H7 (cell line): ENCODE results near the gene PDP2. TPM values are rescaled to one million over a fixed set of nuclear protein-coding genes. Genes with fewer than 3 reads are reported as not detected.
A peak's percentile ranks its signal among the peaks of the same experiment; 100 is the strongest.
"Not testable (repeated sequence)": the region's sequence is repeated elsewhere in the genome, so short reads cannot be mapped to it uniquely, and the experiment has no call there.

Source experiments
- DNase-seq: peaks from one replicate; pipeline ENCODE4 v3.0.0; 2012
- H3K27me3 ChIP-seq: 2 replicates; pipeline ENCODE4 v1.6.0; 2011; ENCODE audit warnings: mild to moderate bottlenecking, low read length; ENCODE audit not compliant: control insufficient read depth, insufficient read depth
- H3K36me3 ChIP-seq: replicated peaks from 2 replicates; pipeline ENCODE4 v1.5.1; 2011; ENCODE audit warnings: low read length; ENCODE audit not compliant: control insufficient read depth, insufficient read depth
- H3K4me3 ChIP-seq: 2 replicates; pipeline ENCODE4 v1.5.1; 2011; ENCODE audit warnings: low read depth, mild to moderate bottlenecking, control low read depth, low read length, moderate library complexity; ENCODE audit not compliant: insufficient read depth
- total RNA-seq: library from RNA; depleted of rRNA; stranded (reverse); fragments of >200 nt; shearing (Covaris generic); gene quantifications from 2 replicates; pipeline ENCODE4 v1.2.3, GENCODE V29; 2014

PDP2 gene
- total RNA-seq, 1 experiment from 2014 or later: 10.5 TPM

DNA sequence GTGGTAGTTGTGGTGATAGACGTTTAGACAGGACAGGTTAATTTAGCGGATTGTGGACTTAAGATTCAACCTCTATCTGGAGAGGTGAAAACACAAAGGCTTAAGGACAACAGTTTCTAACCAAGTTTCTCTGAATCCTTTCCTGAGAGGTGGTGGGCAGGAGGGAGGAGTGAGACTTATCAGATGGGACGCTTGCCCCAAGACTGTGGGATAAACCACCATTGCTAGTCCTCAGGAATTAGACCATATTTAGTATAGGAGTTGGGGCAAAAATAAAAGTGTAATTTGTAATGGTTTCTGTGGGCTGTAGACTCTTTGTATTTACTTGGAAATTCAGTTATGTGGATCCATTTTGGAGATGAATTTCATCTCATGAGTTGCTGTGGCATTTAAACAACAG, 6.6 kb downstream of the PDP2 start:
- no peaks in the 10 kb centered on the region for H3K27me3 ChIP-seq
- H3K4me3 ChIP-seq: no peak overlapping the region
- peaks cover 22% of the 10 kb centered on the region for H3K36me3 ChIP-seq
- DNase-seq: no peak

DNA sequence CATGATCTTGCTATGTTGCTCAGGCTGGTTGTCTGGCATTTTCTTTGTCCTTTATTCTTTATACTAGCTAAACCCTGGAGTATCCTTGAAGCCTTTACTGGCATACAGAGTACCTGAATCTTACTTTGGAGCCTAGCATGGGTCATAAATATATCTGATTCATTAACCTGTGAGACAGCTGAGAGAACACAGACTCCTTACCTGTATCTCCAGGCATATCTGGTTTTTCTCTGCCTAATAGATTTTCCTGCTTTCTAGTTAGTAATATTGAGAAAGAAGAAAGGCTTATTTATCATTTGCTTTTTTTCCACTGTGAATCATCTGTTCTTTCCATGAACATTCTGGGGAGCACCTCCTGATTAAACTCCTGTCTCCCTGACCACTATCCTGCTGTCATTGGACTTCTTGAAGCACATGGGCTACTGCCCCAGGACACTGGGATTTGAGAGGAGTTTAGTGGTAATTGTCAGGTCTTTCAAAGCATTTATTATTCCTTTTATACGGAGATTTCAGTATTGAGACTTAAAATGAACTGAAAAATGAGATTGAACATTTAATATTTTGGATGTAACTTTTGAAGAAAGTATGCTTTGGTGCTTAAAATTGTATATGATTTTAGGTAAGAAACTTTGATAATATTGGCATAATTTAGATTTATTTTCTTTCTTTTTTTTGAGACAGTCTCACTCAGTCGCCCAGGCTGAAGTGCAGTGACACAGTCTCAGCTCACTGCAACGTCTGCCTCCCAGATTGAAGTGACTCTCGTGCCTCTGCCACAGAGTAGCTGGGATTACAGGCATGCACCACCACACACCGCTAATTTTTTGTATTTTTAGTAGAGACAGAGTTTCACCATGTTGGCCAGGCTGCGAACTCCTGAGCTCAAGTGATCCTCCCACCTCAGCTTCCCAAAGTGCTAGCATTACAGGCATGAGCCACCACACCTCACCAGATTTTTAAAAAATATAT, 8.6 kb downstream of the PDP2 start:
- no peak for DNase-seq
- Histone ChIP-seq H3K36me3 (peaks cover 22% of the 10 kb centered on the region), H3K4me3 (no peak overlapping the region), H3K27me3 (no peaks in the 10 kb centered on the region)

DNA sequence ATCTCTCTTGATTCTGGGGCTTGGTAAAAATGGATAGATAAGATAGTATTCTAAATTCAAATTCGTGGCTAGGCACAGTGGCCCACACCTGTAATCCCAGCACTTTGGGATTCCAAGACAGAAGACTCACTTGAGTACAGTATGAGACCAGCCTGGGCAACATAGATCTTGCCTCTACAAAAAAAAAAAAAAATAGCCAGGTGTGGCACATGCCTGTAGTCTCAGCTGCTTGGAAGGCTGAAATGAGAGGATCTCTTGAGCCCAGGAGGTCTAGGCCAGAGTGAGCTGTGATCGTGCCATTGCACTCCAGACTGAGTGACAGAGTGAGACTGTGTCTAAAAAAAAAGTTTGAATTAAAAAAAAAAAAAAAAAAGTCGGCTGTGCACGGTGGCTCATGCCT, 9.3 kb downstream of the PDP2 start:
- no peak overlapping the region for H3K4me3 ChIP-seq
- peaks cover 17% of the 10 kb centered on the region for H3K36me3 ChIP-seq

DNA sequence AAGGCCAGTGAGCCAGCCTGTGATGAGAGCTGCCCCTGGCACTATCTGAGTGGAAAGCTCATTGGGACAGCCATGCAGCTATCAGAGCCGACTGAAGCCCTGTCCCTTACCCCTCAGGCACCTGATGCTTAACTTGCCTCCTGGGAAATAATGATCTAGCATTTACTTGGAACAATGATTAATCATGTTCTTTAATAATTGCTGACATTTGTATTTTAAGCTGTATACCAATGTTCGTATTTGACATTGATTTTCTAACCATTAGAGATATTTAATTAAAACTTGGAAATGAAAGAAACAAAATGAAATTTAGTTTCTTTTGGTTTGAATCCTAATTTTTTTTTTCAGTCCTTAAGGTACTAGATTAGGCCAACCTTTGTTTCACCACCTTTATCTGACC, 10.5 kb downstream of the PDP2 start:
- Histone ChIP-seq H3K27me3 (no peaks in the 10 kb centered on the region), H3K4me3 (no peak overlapping the region), H3K36me3 (peaks cover 7% of the 10 kb centered on the region)
- DNase-seq: no peak

More for the DNA sequence above, 9.3 kb downstream of the PDP2 start:
- no peak for DNase-seq
- H3K27me3 ChIP-seq: no peaks in the 10 kb centered on the region

DNA sequence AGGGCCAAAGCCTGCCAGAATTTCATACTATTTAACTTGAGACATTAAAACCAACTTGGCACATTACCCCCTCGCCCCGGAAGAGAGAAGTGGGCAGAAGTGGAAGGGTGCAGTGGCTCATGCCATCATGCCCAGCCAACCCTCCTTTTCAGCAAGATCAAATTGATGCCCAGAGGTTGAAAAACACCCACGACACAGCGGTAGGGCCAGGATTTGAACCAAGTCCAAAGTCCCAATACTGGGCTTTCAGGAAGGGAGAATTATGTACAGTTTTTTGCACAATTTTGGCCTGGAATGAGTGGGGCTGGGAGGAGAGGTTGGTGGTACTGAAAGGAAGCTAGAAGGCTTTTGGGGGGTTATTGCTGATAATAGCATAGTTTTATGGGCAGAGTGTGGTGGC, 11.0 kb downstream of the PDP2 start:
- H3K4me3 ChIP-seq: no peak overlapping the region
- DNase-seq: no peak
- peaks cover 6% of the 10 kb centered on the region for H3K36me3 ChIP-seq
- no peaks in the 10 kb centered on the region for H3K27me3 ChIP-seq

DNA sequence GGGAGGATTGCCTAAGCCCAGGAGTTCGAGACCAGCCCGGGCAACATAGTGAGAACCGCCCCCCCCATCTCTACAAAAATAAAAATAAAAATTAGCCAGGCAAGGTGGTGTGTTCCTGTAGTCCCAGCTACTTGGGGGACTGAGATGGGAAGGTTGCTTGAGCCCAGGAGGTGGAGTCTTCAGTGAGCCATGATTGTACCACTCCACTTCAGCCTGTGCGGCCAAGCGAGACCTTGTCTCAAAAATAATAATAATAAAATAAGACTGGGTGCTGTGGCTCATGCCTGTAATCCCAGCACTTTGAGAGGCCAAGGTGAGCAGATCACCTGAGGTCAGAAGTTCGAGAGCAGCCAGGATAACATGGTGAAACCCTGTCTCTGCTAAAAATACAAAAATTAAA, 11.5 kb downstream of the PDP2 start:
- H3K27me3 ChIP-seq: no peaks in the 10 kb centered on the region
- no peak overlapping the region for H3K4me3 ChIP-seq
- H3K36me3 ChIP-seq: peaks cover 2% of the 10 kb centered on the region; the same call in 1 of the 2 replicates
- DNase-seq: no peak

DNA sequence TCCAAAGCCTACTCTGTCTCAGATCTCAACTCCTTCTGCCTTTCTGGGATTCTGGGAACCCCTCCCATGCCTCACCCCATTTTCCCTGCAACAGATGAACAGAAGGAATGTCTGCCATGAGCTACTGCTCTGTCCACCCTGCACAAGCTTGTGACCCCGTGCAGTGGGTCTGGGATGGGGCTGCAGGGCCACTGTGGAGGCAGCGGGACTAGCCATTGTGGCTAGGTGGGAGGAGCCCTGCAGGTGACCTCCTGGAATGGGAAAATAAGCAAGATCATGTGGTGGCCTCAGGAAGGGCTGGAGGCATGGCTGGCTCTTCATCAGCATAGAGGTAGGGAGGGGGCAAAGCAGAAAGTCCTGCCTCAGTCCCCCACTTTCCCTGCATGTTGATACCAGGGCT, 13.7 kb downstream of the PDP2 start:
- Histone ChIP-seq H3K36me3 (0 out of 2 replicates have a peak, but pooled peaks cover 2% of the 10 kb centered on the region), H3K4me3 (no peak overlapping the region), H3K27me3 (no peaks in the 10 kb centered on the region)
- no peak for DNase-seq

DNA sequence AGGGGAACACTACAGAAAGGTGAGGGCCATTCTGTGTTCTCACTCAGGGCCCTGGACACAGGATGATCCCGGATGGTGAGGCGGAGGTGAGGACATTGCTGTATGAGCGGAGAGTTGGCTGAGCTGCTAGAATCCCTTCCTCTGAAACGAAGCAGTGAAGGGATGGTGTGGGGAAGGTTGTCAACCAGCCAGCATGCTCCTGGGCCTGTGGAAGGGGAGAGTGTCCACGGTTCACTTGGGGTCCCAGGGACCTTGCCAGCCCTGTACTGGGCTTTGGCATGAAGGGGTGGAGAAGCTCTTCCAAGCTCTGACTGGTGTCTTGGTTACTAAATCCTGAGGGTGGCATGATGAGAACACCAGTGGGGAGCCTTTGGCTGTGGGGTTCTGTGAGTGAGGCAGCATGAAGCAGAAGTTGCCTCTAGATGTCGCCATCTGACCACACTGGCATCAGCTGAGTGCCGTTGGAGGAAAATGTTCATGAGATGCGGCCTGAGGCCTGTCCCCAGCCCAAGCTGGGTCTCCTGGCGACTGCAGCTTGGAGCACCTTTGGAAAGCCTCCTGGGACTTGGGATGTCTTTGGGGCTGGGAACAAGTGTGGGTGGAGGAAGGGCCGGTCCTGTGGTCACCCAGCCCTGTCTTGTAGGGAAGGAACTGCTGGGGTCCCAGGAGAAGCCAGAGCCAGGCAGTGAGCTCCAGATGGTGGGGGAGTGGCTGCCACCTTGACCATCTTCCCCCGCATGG, 14.8 kb downstream of the PDP2 start:
- Histone ChIP-seq H3K36me3 (0 out of 2 replicates have a peak, but pooled peaks cover 2% of the 10 kb centered on the region), H3K4me3 (no peak overlapping the region), H3K27me3 (no peaks in the 10 kb centered on the region)
- DNase-seq: peak; percentile 82

DNA sequence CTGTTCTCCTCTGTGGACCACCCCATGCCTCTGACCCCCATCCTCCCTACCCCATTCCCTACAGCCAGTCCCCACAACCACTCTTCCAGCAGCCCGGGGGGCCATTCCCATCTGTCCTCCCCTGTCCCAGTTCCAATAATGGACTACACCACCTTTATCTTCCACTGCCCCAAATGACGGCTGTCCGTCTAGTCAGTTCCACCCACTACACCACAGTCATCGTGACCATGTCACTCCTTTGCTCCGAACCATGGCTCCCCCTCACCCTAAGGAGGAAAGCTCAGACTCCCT, 15.3 kb downstream of the PDP2 start:
- H3K36me3 ChIP-seq: 0 out of 2 replicates have a peak, but pooled peaks cover under 1% of the 10 kb centered on the region

DNA sequence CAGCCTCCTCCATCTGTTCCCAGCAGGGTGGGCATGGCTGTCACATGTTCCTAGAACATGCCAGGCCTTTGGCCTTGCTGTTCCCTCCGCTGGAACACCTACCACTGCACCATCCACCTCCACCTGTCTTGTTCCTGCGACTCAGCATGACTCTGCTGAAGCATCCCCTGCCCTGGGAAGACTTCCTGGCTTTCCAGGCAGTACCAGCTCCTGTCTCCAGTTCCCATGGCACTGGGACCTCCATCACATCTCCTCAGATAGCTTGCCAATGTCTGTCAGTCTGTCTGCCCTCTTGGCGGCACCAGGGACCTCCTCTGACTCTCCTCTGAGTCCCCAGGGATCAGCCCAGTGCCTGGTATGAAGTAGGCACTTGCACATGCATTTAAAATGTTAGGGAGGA, 15.7 kb downstream of the PDP2 start:
- no peaks in the 10 kb centered on the region for H3K27me3 ChIP-seq
- DNase-seq: no peak
- H3K4me3 ChIP-seq: no peak overlapping the region
- no peaks in the 10 kb centered on the region for H3K36me3 ChIP-seq

More for the DNA sequence above, 15.3 kb downstream of the PDP2 start:
- peak; percentile 29 for DNase-seq
- Histone ChIP-seq H3K27me3 (no peaks in the 10 kb centered on the region), H3K4me3 (no peak overlapping the region)

DNA sequence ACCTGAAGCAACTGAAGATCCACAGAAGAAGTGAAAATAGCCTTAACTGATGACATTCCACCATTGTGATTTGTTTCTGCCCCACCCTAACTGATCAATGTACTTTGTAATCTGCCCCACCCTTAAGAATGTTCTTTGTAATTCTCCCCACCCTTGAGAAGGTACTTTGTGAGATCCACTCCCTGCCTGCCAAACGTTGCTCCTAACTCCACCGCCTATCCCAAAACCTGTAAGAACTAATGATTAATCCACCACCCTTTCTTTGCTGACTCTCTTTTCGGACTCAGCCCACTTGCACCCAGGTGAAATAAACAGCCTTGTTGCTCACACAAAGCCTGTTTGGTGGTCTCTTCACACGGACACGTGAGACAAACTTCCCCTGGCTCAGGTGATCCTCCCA, 16.4 kb downstream of the PDP2 start:
- not testable (repeated sequence) for H3K4me3 ChIP-seq, H3K36me3 ChIP-seq, DNase-seq, H3K27me3 ChIP-seq

DNA sequence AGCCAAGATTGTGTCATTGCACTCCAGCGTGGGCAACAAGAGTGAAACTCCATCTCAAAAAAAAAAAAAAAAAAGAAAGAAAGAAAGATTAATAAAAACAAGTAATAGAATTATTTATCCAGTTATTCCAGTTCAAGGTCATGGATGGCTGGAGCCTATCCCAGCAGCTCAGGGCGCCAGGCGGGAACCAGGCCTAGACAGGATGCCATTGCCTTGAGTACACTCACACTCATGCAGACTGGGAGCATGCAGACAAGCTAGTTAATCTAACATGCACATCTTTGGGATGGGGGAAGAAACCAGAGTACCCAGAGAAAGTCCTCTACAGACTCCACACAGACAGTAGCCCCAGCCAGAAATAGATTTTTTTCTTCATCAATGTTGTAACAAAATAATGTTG, 17.9 kb downstream of the PDP2 start:
- Histone ChIP-seq H3K4me3 (no peak overlapping the region), H3K27me3 (no peaks in the 10 kb centered on the region), H3K36me3 (no peaks in the 10 kb centered on the region)
- no peak for DNase-seq

DNA sequence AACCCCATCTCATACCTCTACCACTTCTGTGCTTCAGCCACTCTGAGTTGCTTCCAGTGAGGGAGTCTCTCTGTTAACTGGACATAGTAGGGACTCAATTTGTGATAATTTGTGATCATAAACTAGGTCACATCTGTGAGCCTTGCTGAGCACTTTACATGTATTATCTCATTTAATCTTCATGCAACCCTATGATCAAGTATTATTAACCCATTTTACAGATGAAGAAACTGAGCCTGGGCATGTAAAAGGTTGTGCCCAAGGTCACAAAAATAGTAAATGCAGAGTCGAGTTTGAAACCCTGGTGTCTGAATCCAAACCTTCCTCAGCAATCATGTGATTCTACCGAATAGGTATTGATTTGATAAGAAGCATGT, 18.6 kb downstream of the PDP2 start:
- H3K27me3 ChIP-seq: no peaks in the 10 kb centered on the region
- no peak overlapping the region for H3K4me3 ChIP-seq
- DNase-seq: no peak
- H3K36me3 ChIP-seq: no peaks in the 10 kb centered on the region

DNA sequence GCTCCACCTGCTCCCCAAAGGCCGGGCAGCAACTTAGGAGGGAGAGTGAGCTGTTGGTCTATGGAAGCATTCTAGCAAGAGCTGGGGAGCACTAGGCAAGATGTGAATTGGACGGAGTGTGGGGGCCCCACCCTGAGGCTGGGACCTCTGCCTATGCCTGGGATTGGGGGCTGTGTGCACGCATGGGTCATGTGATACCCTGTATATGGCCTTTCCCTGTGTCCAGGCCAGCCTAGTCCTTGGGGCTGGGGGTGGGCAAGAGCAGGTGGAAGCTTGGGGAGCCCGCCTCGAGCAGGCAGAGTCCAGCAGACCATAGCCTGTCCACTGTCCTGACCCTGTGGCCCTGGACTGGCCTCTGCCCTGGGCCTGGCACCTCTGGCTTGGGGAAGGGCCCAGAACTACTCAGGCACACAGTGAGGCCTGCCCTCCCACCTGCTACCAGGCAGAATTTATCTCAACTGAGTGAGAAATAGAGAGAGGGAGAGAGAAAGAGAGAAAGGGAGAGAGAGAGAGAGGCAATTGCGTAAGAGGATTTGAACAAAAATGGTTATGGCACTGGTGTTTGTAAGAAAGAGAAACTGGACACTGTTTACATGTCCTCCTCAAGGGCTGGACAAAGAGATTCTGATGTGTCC, 19.1 kb downstream of the PDP2 start:
- Histone ChIP-seq H3K4me3 (no peak overlapping the region), H3K27me3 (no peaks in the 10 kb centered on the region; the same call in 1 of the 2 replicates), H3K36me3 (no peaks in the 10 kb centered on the region)
- peak; percentile 30 for DNase-seq
